CD4-positive, alpha-beta T cell treated with Interleukin-17A for 1 hour (primary cell): Measurements from ENCODE around the gene CABP4.

Experiments used
- DNase-seq: peaks from one replicate; pipeline ENCODE4 v3.0.0-alpha.2; 2020

Gene CABP4

DNA sequence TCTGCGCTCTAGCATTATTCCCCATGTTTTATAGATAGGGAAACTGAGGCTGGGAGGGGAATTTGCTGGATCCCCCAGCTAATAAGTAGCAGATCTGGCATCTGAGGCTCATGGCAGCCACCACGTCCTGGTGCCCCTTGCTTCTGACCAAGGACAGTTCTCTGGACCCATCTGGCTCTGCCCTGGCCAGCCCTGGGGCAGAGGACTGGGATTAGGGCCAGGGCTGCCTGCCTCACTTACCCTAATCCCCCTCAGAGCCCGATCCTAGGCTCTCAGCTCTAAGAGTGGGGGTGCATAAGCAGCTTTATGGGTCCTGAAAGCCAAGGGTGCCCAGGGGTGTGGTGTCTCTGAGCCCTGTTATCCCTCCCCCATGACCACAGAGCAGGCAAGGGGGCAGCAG lies at the start of gene CABP4:
TSS of gene CABP4 (plus strand) at position 301 of the 400 bp plus-strand sequence. CDS start at position 371, 70 bp downstream.
- DNase-seq, result no peak

DNA sequence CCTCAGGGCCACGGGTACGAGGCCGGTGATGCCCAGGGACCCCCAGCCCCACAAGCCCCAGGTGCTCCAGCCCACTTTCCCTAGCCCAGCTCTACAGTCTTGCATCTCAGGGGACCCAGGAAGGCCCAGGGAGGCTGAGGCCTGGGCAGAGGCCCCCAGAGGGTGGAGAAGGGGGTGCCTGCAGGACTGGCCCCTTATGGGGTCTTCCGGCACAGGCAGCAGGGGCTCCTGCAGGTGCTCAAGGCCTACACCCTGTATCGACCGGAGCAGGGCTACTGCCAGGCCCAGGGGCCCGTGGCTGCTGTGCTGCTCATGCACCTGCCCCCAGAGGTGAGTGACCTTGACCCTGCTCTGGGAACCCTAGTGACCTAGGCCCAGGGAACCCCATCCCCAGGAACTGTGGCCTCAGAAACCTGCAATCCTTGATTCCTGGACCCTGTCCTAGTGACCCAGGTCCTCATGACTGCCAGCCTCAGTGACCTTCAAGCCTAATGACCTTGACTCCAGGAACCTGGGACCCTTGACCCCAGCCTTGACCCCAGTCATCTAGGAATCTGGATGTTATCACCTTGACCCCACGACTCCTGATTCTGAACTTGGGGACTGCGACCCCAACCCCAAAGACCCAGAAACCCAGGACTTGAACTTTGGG lies 49.3 kb upstream of the CABP4 start:
- DNase-seq, result no peak

DNA sequence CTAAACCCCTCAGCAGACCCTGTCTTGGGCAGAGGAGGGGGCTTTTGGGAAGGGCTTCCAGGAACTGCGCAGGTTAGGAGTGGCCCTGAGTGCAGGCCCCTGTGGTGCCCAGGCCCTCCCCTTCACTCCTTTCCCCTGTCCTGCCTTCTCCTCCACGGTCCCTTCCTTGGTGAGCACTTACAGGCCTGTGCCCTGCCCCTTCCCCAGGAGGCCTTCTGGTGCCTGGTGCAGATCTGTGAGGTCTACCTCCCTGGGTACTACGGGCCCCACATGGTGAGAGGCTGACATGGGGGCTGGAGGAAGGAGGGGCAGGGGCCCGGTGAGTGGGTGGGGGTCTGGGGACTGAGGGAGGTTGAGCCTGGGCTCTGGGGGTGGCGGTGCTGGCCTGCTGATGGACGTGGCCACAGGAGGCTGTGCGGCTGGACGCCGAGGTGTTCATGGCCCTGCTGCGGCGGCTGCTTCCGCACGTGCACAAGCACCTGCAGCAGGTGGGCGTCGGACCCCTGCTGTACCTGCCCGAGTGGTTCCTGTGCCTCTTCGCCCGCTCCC lies 48.7 kb upstream of the CABP4 start:
- DNase-seq, result no peak

DNA sequence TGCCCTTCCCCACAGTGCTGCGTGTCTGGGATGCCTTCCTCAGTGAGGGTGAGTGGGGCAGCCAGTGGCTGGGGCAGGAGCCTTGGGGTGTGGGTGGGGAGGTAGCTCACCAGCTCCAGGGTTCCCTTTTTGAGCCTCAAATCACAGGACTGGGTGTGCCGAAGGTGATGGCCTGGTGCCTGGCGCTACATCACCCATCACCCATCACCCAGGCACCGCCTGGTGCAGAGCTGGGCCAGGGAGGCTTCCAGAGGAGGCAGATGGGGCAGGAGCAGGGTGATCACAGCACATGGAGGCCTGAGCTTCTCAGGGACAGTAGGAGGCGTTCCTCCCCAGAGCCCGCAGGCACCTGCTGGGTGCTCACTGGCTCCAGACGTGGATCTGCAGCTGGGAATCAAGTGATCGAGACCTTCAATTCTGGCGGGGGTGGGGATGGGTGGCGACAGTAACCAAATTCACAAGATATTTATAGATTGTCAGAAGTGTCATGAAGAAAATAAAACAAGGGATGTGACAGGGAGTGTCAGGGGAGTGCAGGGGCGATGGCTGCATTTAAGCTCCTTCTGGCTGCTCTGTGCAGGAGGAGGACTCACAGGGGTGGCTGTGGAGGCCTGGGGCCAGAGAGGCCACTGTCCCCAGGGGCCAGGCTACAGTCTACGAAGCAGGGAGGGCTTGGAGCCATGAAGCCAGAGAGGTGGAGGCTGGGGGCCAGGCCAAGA lies 48.0 kb upstream of the CABP4 start:
- DNase-seq, result peak; percentile 42

DNA sequence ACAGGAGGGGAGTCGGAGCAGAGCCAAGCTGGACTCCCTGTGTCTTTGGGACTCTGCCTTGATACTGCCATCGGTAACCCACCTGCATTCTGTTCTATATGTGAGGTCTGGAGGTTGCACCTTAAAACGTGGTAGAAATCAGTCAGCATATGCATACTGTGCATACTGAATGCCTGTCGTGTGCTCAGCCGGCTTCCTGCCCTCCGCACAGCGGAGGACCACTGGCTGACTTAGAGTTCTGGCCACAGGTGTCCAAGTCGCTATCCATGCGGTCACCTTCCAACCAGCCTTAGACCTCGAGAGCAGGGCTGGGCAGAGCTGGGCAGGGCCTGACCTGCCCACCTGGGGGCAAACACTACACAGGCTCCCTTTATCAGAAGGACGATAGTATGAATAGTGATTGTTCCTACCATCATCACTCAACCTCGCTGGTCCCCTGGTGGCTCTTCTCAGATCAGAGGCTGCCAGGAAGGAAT lies 47.4 kb upstream of the CABP4 start:
- DNase-seq, result no peak

DNA sequence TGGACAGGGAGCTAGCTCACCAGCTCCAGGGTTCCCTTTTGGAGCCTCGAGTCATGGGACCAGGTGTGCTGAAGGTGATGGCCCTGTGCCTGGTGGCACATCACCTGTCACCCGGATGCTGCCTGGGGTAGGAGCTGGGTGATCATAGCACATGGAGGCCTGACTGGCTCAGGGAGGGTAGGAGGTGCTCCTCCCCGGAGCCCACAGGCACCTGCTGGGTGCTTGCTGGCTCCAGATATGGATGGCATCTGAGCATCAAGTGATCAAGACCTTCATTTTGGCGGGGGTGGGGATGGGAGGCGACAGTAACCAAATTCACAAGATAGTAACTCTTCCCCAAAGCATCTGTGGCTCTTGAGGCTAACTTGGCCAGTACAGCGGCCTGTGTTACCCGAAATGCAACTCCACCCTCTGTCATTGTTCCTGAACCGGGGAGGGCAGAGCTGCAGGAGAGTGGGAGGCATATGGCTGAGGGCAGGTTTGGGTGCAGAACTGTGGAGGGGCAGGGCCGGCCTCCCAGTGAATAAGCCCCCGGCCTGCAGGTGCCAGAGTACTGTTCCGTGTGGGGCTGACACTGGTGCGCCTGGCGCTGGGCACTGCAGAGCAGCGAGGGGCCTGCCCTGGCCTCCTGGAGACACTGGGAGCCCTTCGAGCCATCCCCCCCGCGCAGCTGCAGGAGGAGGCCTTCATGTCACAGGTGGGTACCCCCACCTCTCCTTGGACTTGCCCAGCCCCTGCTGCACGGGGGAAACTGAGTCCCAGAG lies 46.5 kb upstream of the CABP4 start:
- DNase-seq, result no peak

DNA sequence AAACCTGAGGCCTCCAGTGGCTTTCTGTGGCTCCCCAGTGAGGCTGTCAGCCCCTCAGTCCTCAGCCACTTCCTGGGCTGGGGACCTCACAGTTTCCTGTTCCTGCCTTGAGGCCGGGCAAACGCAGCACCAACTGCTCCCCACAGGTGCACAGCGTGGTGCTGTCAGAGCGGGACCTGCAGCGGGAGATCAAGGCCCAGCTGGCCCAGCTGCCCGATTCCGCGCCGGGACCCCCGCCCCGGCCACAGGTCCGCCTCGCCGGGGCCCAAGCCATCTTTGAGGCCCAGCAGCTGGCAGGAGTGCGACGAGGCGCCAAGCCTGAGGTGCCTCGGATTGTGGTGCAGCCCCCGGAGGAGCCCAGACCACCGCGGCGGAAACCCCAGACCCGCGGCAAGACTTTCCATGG lies 45.9 kb upstream of the CABP4 start:
- peak; percentile 84 for DNase-seq

DNA sequence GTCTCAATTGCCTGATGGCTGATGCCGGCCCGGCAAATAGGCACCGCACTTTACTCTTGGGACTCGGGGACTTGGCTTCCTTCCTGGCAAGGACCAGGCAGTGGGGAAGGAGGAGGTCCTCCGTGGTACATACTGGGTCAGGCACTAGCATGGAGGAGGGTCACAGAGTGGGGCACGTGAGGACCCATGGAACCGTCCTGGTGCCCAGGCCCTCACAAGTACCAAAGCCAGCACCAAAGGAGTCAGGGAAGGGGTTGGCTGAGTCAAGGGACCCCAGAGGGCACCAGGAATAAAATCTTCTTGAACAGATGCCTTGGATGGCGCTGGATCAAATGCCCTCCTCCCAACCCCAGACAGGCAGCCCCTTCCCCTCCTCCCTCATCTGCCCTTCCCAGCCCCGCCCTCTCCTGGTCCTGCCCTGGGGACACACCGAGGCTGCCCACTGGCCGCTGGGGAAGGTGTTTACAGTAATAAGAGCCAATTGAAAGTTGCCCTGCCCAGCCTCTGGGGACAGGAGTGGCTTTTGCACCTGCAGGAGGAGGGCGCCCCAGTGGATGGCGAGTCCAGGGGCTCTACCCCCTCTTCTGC lies 45.3 kb upstream of the CABP4 start:
- no peak for DNase-seq

DNA sequence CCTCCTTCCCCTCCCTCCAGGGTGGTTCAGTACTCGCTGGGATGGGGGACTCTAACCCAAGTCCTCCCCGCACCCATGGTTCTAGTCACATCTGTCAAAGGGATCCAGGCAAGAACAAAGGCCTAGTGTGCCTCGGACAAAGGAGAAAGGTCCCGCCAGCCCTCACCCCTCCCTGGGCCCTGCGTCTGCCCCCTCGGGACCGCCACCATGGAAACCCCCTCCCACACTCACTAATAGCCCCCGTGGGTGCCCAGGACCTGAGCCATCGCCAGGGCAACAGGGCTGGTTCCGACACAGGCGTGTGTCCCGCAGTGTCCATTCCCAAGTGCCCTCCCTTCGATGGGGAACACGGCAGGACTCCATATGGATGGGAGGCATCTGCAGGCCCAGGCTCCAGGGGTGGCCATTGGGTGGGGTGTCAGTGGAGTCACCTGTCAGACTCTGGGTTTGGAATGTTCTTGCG lies 44.8 kb upstream of the CABP4 start:
- DNase-seq, result no peak

DNA sequence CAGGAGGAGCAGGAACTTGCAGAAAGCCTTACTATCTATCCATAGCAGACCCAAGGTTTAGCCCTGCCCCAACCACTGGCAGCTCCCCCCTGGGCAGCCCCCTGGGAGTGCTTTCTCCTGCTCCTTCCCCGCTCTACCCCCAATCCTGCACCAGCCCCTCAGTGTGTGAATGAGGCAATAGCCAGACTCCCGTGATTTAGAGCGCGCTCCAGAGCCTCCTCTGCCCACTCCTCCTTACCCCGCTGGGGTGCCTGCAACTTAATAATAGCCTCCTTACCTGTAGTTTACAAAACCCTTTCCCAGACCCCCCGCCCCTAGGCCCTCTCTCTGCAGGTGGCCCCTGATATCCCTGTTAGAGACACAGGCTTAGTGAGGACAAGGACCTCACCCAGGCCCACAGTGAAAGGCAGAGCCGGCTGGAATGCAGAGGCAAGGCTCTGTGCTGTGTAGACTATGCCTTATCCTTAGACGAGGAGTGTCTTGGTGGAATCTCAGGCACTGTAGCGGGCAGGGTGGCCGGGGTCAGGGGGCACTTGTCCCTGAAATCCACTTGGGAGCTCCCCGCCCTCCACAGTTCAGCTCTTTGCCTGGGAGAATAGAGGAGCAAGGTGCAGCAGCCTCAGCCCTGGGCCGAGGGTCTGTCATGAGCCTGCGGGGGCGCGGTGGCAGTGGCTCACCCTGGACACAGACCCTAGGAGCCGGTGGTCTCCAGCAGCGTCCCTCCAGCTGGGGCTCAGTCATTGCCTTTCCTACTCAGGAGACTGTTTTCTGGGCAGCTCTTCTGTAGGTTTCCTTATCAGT lies 44.0 kb upstream of the CABP4 start:
- no peak for DNase-seq

DNA sequence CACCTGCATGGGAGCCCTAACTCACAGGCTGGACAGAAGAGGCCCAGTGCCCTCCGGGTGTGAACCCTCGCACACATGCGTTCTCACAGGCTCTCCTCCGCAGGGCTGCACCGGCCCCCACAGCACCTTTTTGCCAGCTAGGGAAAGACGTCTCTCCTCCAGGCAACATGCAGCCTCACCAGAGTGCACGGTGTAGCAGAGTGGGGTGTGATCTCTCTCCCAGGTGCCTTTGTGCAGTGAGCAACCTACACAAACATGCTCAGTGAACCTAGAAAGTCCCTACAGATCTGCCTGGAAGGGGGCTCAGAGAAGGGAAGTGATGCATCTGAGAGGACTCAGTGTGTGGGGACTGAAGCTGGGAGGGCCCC lies 43.4 kb upstream of the CABP4 start:
- DNase-seq, result no peak

DNA sequence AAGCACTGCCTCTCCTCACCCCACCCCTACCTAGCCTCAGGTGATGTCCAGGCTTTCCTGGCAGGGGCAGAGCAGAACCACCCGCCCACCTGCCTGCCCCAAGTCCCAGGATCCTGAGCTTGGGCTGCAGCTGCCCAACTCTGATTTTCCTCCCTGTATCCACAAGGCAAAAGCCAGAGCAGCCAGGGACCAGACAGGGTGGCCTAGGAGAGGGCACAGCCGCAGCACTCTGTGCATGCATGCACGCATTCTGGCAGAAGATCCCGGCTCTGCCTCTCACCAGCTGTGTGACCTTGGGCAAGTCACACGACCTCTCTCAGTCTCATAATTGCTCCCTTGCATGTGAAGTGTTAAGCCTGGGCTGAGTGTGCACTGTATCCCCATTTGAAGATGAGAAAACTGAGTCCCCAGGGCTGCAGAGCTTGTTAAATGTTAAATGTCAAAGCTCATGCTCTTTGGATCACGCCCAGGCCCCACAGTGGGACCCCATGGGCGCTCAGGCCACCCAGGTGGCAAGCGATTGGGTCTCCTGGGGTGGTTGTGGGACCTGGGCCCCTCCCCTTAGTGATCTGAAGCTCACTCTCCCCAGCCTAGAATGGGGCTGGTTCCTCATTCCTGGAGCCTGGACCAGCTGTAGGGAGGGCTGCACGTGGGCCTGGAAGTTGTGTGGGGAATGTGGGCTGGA lies 42.5 kb upstream of the CABP4 start:
- no peak for DNase-seq

DNA sequence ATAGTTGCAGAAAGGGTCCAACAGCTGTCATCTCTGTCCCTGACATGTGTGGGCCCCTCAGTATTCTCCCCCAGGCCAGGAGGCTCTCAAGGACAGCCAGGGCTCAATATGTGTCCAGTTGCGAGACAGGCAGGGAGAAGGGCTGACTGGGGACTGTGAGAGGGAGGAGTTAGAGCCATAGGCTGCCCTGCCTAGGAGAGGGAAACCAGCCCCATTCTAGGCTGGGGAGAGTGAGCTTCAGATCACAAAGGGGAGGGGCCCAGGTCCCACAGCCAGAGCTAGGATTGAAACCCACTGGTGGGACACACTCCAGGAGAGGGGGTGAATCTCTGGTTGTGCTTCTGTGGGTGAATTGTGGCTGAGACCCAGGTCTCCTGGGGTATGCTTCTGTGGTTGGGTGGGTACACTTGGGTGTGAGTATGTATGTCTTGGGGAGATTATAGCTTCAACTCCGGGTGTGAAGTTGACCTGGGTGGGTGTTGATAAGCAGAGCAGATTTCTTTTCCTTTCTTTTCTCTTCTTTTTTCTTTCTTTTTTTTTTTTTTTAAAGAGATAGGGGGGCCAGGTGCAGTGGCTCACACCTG lies 41.8 kb upstream of the CABP4 start:
- no peak for DNase-seq

DNA sequence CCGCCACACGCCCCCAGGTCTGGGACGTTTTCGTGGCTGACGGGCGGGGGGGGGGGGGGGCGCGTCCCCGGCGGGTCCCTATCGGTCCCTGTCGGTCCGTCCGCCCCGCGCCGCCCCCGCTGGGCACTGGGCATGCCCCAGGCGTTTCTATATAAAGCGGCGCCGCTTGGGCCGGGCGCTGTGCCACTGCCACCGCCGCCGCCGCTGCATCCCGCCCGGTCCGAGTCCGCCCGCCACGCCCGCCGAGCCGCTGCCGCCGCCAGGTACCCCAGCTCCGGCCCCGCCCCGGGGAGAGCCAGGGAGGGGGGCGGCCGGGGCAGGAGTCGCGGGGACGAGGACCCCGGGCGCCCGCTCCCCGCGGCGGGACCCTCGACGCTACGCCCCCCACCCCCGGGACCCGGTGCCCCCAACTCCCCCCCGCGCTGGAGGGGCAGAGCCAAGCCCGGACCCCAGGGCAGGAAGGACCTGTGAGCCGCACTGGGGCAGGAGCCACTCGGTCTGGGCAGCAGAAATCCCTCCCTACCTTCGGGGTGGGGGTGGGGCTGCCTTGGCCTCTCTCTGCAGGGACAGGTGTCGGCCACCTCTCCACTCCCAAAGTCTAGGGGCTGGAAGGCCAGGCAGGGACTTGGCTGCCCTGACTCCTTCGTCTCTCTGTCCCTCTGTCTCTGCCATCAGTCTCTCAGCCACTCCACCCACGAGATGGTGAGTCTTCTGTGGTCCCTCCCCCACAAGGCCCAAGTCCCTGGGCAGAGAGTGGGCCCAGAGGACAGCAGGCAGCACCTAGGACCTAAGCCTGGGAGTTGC lies 39.5 kb upstream of the CABP4 start, which contains the start of gene CARNS1:
TSS of gene CARNS1 (plus strand) at position 178 of the 804 bp plus-strand sequence. CDS start at position 700, 522 bp downstream.
- no peak for DNase-seq

DNA sequence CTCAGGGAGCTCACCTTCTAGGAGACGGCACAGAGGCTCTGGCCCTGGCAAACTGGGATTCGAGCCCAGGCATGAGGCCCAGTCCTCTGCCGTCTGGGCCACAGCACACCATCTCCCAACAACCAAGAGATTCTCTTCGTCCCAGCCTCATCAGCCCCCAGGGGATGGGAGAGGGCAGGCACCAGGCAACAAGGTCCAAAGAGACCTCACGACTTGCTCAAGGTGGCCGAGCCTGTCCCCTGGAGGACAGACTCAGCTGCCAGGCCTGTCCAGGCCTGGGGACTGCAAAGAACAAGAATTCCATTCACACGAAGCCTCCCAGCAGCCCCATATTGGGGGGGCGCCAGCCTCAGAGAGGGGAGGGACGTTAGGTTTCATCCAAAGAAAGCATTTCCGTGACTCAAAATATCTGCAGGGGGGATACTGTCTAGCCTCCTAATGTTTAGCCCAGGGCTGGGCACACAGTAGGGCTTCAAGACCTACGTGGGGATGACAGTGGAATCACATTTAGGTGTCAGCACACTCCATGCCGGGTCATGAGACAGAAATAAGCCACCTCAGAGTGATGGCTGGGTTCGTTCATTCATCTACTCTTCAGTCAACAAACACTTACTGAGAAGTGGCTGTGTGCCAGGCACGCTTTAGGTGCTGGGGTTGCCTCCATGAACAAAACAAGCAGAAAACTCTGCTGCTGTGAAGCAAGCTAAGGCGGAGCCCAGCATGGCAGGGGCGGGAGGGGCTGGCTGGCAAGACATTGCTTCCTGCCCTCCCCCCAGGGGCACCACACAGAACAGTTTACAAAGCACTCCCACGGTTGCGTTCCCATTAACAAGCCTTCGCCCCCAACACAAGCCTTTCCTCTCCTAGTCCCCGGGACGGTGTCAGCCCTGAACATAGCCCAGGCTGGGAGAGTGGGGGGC lies 38.5 kb upstream of the CABP4 start:
- DNase-seq, result peak; percentile 90

DNA sequence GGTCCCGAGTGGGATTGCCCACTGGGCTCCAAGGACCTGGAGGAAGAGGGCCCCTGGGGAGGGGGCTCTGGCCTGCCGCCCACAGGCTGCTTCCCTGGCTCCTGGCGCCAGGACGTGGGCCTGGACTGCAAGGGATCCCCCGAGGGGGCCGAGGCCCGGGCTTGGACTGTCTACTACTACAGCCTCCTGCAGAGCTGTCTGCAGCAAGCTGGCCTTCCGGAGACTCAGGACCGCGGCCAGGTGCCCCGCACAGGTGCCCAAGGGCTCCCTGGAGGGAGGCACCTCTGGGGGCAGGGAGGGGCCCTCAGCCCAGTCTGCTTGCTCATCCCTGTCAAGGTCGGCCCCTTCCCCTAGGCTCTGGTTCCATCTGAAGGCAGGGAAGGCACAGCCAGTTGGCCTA lies 37.7 kb upstream of the CABP4 start:
- no peak for DNase-seq

DNA sequence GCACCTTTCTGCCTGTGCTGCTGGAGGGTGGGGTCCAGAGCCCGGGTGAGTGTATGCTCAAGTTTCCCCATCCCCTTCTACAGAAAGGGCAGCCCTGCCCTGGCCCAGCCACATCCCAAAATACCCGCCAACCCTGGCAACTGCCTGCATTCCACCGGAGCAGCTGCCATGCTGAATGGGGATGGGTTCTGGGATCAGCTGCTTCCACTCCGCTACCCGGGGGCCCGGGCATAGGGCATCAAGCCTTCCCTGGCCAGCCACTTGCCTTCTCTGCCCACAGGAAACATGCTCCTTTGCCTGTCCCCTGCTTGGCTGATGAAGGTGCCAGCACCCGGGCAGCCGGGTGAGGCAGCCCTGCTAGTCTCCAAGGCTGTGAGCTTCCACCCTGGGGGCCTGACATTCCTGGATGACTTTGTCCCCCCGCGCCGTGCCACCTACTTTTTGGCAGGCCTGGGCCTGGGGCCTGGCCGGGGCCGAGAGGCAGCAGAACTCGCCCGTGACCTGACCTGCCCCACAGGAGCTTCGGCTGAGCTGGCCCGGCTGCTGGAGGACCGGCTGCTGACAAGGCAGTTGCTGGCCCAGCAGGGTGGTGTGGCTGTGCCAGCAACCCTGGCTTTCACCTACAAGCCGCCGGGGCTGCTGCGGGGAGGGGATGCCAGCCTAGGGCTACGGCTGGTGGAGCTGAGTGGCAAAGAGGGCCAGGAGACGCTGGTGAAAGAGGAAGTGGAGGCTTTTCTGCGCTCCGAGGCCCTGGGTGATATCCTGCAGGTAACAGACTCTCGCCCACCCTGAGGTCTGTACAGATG lies 36.5 kb upstream of the CABP4 start:
- DNase-seq, result peak; percentile 42
